Astrocyte (in vitro differentiated cells and primary cell): ENCODE data around the gene HYDIN.

Experiments
- CTCF ChIP-seq: IDR thresholded peaks from 2 replicates; pipeline ENCODE4 v1.5.1; 2011; ENCODE audit warnings: low read depth, mild to moderate bottlenecking, inconsistent platforms, low read length, moderate library complexity; ENCODE audit not compliant: insufficient read depth
- EZH2 ChIP-seq: IDR thresholded peaks from 2 replicates; pipeline ENCODE4 v1.6.1; 2012; ENCODE audit warnings: mild to moderate bottlenecking, low read length, inconsistent platforms; ENCODE audit not compliant: insufficient read depth

DNA sequence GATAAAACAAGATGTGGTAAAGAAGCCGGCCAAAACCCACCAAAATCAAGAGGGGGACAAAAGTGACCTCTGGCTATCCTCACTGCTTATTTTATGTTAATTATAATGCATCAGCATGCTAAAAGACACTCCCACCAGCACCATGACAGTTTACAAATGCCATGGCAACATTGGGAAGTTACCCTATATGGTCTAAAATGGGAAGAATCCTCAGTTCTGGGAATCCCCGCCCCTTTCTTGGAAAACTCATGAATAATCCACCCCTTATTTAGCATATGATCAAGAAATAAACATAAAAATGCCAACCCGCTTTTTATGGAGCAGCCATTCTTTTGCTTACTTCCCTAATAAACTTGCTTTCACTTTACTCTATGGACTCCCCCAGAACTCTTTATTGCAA, 33.1 kb upstream of the HYDIN start:
- TF ChIP-seq CTCF, result no peak
- no peak for TF ChIP-seq EZH2
